Measurements from ENCODE around the gene TKT. TPM values are rescaled to one million over a fixed set of nuclear protein-coding genes. Genes with fewer than 3 reads are reported as not detected.

The TKT gene
- total RNA-seq, 1 experiment from 2014 or later, result 650 TPM

DNA sequence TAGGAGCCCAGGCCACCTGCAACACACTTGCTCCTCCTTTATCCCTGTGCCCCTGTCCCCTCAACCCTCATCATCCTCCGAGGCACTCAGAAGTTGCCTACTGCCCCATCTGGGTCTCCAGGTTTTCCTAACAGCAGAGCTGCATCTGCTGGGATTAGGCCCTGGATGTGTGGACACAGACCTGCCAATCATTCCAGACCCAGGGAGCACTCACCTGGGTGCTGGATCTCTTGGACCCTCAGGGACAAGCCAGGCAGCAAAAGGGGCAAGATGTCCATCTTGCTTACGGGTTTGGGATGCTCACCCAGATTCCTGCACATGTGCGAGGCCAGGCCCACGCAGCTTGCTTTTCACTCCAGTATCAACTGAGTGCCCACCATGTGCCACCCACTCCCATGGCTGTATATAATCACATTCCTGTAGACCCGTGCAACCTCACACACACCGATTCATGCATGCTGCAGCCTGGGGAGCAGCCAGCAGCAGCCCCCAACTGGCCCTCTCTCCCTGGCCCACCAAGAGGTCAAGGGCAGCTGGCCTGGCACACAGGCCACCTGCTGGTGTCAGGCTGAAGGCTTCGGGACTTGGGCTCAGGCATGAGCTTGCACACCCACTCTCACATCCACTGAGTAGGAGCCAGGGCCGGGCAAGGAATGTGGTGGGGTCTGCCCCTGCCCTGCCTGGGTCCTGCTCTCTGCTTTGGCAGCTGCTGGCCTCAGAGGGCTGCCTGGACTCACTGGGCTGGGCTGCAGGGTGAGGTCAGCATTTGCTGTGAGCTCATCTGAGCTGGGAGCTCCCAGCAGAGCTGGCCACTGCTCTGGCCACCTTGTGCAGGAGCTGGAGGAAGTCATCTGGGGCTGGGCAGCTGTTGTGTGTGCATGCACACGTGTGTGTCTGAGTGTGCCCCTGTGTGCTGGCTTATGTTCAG lies 79.9 kb downstream of the TKT start:
- no peak for DNase-seq
- Histone ChIP-seq H2AK5ac (ENCODE audit: insufficient read length, low read length) (no peak overlapping the region), H3K56ac (ENCODE audit: insufficient read length, low read depth, low read length) (no peak overlapping the region), H2BK5ac (ENCODE audit: insufficient read length, low read length) (no peak overlapping the region), H3K14ac (ENCODE audit: insufficient read depth, low read length) (no peak overlapping the region; the same call in 1 of the 2 replicates), H3K18ac (ENCODE audit: insufficient read length, low read depth, low read length) (no peak overlapping the region), H3K79me2 (ENCODE audit: insufficient read depth, low read length) (no peaks in the 10 kb centered on the region), H3K27ac (ENCODE audit: insufficient read length, low read depth, low read length) (no peak overlapping the region), H2BK120ac (ENCODE audit: low read depth, low read length, poor library complexity, severe bottlenecking) (no peak overlapping the region), H4K20me1 (ENCODE audit: control insufficient read depth, insufficient read depth, insufficient read length) (no peaks in the 10 kb centered on the region), H3T11ph (ENCODE audit: low read length) (no peak overlapping the region), H3K23ac (ENCODE audit: insufficient read length, low read depth, low read length) (no peak overlapping the region), H3K79me1 (ENCODE audit: insufficient read depth, low read depth, low read length, poor library complexity, severe bottlenecking) (no peaks in the 10 kb centered on the region), H3K27me3 (ENCODE audit: insufficient read depth, low read length) (no peaks in the 10 kb centered on the region), H4K8ac (replicated peaks; ENCODE audit: insufficient read length, low read depth, low read length) (no peak overlapping the region), H4K5ac (ENCODE audit: insufficient read length, low read depth, low read length) (no peak overlapping the region), H3K23me2 (ENCODE audit: insufficient read length, low read depth, low read length, poor library complexity, severe bottlenecking) (no peaks in the 10 kb centered on the region), H3K4me1 (ENCODE audit: insufficient read depth, low read length) (peaks cover 6% of the 10 kb centered on the region; the same call in 1 of the 2 replicates), H3K4ac (ENCODE audit: low read depth, low read length) (no peak overlapping the region), H2BK20ac (ENCODE audit: low read depth, low read length, poor library complexity, severe bottlenecking) (no peak overlapping the region), H3K9me3 (ENCODE audit: control insufficient read depth, low read depth, low read length) (no peaks in the 10 kb centered on the region), H3K9ac (ENCODE audit: extremely low read depth, insufficient read length, low read length) (no peak overlapping the region), H2BK15ac (ENCODE audit: low read depth, low read length) (no peak overlapping the region), H2AFZ (ENCODE audit: low read length) (no peak overlapping the region), H4K91ac (ENCODE audit: insufficient read length, low read depth, low read length) (no peak overlapping the region), H2BK12ac (ENCODE audit: insufficient read length, low read depth, low read length) (no peak overlapping the region), H3K4me2 (ENCODE audit: insufficient read depth, insufficient read length, low read length) (no peak overlapping the region)
- H3K9me3 Mint-ChIP-seq, result no peaks in the 10 kb centered on the region
- peaks cover 0 to 18% (median 11%) of the 10 kb centered on the region in 3 experiments; a peak in 5 of 7 replicates for H3K36me3 Mint-ChIP-seq (ENCODE audit: insufficient read depth in 1 of 3, low read depth in 3 of 3)
- H3K4me1 Mint-ChIP-seq, result peaks cover 22 to 23% of the 10 kb centered on the region in 2 experiments
- TF ChIP-seq, protein P1, sequence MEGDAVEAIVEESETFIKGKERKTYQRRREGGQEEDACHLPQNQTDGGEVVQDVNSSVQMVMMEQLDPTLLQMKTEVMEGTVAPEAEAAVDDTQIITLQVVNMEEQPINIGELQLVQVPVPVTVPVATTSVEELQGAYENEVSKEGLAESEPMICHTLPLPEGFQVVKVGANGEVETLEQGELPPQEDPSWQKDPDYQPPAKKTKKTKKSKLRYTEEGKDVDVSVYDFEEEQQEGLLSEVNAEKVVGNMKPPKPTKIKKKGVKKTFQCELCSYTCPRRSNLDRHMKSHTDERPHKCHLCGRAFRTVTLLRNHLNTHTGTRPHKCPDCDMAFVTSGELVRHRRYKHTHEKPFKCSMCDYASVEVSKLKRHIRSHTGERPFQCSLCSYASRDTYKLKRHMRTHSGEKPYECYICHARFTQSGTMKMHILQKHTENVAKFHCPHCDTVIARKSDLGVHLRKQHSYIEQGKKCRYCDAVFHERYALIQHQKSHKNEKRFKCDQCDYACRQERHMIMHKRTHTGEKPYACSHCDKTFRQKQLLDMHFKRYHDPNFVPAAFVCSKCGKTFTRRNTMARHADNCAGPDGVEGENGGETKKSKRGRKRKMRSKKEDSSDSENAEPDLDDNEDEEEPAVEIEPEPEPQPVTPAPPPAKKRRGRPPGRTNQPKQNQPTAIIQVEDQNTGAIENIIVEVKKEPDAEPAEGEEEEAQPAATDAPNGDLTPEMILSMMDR (conservative IDR thresholded peaks at IDR 0.05), result no peak
- H3K27ac Mint-ChIP-seq, result 0 out of 7 replicates have a peak overlapping the region, but pooled peaks of 2 of the 3 experiments have one; percentile 31 to 32
- no CpG with 5 or more reads among the region's 9 CpGs for WGBS (ENCODE audit: extremely low coverage, insufficient read length, low lambda C conversion rate)
- no peak overlapping the region for H3K4me3 Mint-ChIP-seq
- H3K27me3 Mint-ChIP-seq (ENCODE audit: low read depth), result no peaks in the 10 kb centered on the region

Other genes with a start within 250 kb of the TKT start
- 15.3 and 15.4 TPM in 2 replicates for gene SFMBT1, start 209.9 kb downstream of the TKT start, total RNA-seq (2021)
- gene RFT1, start 125.6 kb downstream of the TKT start, total RNA-seq (2021), result 24.1 and 26.2 TPM in 2 replicates
- 23.7 and 24.9 TPM in 2 replicates for gene PRKCD, start 94.8 kb downstream of the TKT start, total RNA-seq (2021)
- 17.2 and 17.8 TPM in 2 replicates for gene DCP1A, start 91.5 kb upstream of the TKT start, total RNA-seq (2021)
- 1.9 and 3.5 TPM in 2 replicates for gene CACNA1D, start 238.6 kb upstream of the TKT start, total RNA-seq (2021)